GM19239 (cell line): ENCODE data around the gene INO80B.

Experiments
- DNase-seq: peaks from one replicate; pipeline ENCODE4 v3.0.0; 2011; ENCODE audit warnings: low spot score; ENCODE audit not compliant: insufficient read length
- FAIRE-seq: peaks from 2 replicates; lab custom pipeline; 2011; peaks lifted over from hg19 to GRCh38; lab: Jason Lieb, UNC

Gene INO80B

GRCh38 chr2:74498500-74499266, 43.8 kb downstream of the INO80B start:
- FAIRE-seq = peak; percentile 47
- no peak for DNase-seq

- DNase-seq = no peak
Observed at GRCh38 chr2:74499267-74499939, 44.5 kb downstream of the INO80B start, which contains the start of gene LBX2. Gene LBX2 (minus strand): TSS chr2:74499603. CDS start chr2:74499537, 66 bp downstream.

GRCh38 chr2:74499940-74500577, 45.2 kb downstream of the INO80B start:
- DNase-seq (no peak), FAIRE-seq (no peak)

More at GRCh38 chr2:74499267-74499939, 44.5 kb downstream of the INO80B start, which contains the start of gene LBX2:
- FAIRE-seq = no peak

GRCh38 chr2:74500578-74500946, 45.7 kb downstream of the INO80B start:
- FAIRE-seq (no peak), DNase-seq (no peak)

GRCh38 chr2:74501335-74502071, 46.6 kb downstream of the INO80B start:
- DNase-seq = no peak
- no peak for FAIRE-seq

- FAIRE-seq (peak; percentile 18), DNase-seq (no peak)
Observed at GRCh38 chr2:74502147-74502719, 47.3 kb downstream of the INO80B start.

GRCh38 chr2:74502720-74503505, 48.0 kb downstream of the INO80B start:
- peak; percentile 63 for DNase-seq
- peak; percentile 71 for FAIRE-seq

- no peak for FAIRE-seq
- no peak for DNase-seq
Observed at GRCh38 chr2:74503506-74504475, 48.9 kb downstream of the INO80B start.

- no peak for DNase-seq
Observed at GRCh38 chr2:74504591-74504990, 49.7 kb downstream of the INO80B start.

GRCh38 chr2:74505448-74506246, 50.8 kb downstream of the INO80B start:
- no peak for FAIRE-seq
- DNase-seq = no peak

More at GRCh38 chr2:74504591-74504990, 49.7 kb downstream of the INO80B start:
- FAIRE-seq = no peak

GRCh38 chr2:74507145-74507925, 52.4 kb downstream of the INO80B start, which contains the start of gene PCGF1:
Gene PCGF1 (minus strand): TSS chr2:74507695. CDS start chr2:74507668, 27 bp downstream.
- peak; percentile 95 for FAIRE-seq
- peak; percentile 93 for DNase-seq
